Measurements from ENCODE around the gene DOCK1.
"Not testable (repeated sequence)": the region's sequence is repeated elsewhere in the genome, so short reads cannot be mapped to it uniquely, and the experiment has no call there.

The DOCK1 gene

DNA sequence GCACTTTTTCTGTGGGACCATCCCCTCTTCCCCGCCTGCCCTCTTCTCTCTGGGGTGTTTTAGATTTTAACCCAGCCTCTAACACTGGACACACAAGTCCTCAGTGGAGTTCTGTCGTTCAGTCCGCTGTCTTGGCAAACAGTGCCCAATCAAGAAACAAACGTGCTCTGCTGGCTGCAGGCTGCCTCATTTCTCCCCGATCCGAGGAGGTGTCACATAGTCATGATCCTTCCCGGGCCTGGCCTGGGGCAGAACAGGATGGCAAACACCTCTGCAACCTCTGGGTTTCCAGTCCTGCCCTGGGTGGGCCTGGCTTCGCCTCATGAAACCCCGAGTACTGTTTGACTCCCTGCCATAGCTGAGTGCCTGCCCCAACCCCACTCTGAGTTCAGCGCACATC, 402.1 kb downstream of the DOCK1 start:
- no peak for DNase-seq (ENCODE audit: low read depth)
- TF ChIP-seq CTCF (IDR thresholded peaks at IDR 0.05; ENCODE audit: control insufficient read depth, insufficient read depth, low read depth, low read length, missing control alignments), result no peak
- H3K4me3 ChIP-seq (ENCODE audit: control insufficient read depth, low read depth, low read length), result no peak overlapping the region

DNA sequence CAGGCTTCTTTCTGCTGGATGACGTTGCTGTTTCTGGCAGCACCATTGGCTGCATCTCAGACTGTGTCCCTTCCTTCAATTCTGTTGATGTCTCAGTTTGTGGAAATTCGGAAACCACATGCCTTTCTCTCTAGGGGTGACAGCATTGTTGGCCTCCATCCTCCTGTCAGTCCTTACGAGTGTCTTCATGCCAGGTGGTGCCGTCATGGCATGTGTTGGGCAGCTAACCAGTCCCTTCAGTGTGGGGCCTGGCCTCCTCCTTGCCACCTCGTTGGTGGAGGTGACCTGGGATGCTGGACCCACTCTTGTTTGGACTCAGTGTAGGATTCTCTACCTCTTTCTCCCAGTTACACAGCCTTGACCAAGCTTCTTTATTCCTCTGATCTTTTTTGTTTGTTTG, 402.8 kb downstream of the DOCK1 start:
- DNase-seq (ENCODE audit: low read depth), result no peak
- no peak overlapping the region for H3K4me3 ChIP-seq (ENCODE audit: control insufficient read depth, low read depth, low read length)
- TF ChIP-seq CTCF (IDR thresholded peaks at IDR 0.05; ENCODE audit: control insufficient read depth, insufficient read depth, low read depth, low read length, missing control alignments), result no peak

GRCh38 chr10:127309619-127310018, 404.4 kb downstream of the DOCK1 start:
- H3K4me3 ChIP-seq (ENCODE audit: control insufficient read depth, low read depth, low read length); DNase-seq (ENCODE audit: low read depth): not testable (repeated sequence)

DNA sequence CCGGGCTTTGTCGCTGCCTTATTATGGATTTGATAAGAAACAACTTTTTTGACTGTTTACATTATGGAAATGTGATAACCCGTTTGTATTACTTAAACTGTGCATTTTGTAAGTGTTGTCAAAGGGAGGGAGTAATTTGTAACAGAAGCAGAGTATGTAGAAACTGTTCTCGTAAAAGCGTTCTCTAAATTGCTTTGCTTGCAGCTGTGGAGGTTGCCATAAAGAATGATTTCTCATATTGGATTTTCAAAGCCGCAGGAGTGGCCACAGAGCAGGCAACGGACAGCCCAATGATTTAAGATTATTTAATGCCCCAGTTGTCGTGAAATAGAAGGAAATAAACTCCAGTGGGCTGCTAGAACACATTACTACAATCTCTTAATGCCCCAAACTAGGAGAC, 405.2 kb downstream of the DOCK1 start:
- no peak overlapping the region for H3K4me3 ChIP-seq (ENCODE audit: control insufficient read depth, low read depth, low read length)
- no peak for DNase-seq (ENCODE audit: low read depth)
- no peak for TF ChIP-seq CTCF (IDR thresholded peaks at IDR 0.05; ENCODE audit: control insufficient read depth, insufficient read depth, low read depth, low read length, missing control alignments)

DNA sequence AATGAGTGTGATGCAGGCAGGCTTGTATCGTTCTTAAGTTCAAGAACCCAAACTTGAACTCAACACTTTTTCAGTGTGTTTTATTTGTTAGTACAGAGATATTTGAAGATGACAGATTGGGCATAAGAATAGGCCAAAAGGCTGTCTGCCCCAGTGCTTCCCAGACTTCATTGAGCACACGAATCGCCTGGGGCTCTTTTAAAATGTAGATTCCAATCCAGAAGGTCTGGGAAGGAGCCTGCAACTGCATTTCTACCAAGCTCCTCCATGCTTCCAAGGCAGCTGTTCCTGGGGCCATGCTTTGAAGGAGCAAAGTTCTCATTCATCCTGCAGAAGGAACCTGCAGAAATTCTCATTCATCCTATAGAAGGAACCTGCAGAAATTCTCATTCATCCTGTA, 405.7 kb downstream of the DOCK1 start:
- no peak for DNase-seq (ENCODE audit: low read depth)
- H3K4me3 ChIP-seq (ENCODE audit: control insufficient read depth, low read depth, low read length), result no peak overlapping the region
- no peak for TF ChIP-seq CTCF (IDR thresholded peaks at IDR 0.05; ENCODE audit: control insufficient read depth, insufficient read depth, low read depth, low read length, missing control alignments)

- no peak for TF ChIP-seq CTCF (IDR thresholded peaks at IDR 0.05; ENCODE audit: control insufficient read depth, insufficient read depth, low read depth, low read length, missing control alignments)
- DNase-seq (ENCODE audit: low read depth), result no peak
- no peak overlapping the region for H3K4me3 ChIP-seq (ENCODE audit: control insufficient read depth, low read depth, low read length)
Measured at GRCh38 chr10:127313996-127314700, 408.9 kb downstream of the DOCK1 start.

DNA sequence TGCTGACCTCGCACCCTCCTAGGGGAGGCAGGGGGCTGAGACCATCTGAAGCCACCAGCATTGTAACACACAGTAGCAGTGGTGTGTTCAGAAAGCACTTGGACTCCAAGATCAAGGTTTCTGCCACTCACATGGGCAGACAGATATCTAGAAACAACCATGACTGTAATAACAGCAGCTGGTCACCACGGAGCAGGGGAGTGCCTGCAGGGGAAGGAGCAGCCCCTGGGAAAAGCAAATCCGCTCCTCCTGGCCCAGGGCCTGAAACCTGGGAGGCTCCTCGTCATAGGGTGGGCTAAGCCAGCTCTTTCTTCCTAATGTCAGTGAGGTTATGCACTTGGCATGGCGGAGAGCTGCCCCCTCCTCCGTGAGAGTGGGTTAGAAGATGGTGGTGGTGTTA, 409.6 kb downstream of the DOCK1 start:
- H3K4me3 ChIP-seq (ENCODE audit: control insufficient read depth, low read depth, low read length), result no peak overlapping the region
- TF ChIP-seq CTCF (IDR thresholded peaks at IDR 0.05; ENCODE audit: control insufficient read depth, insufficient read depth, low read depth, low read length, missing control alignments), result no peak
- no peak for DNase-seq (ENCODE audit: low read depth)
